CD4-positive, alpha-beta memory T cell (primary cell): Measurements from ENCODE around the gene TTF1. TPM values are rescaled to one million over a fixed set of nuclear protein-coding genes. Genes with fewer than 3 reads are reported as not detected.

Experiments
- CTCF ChIA-PET: fragments of 350-600 bp; sonication (Branson Sonifier 250); formaldehyde crosslinking; loops from one replicate; lab custom pipeline; 2021; ENCODE audit warnings: inconsistent platforms; ENCODE audit not compliant: partially characterized antibody; lab: Charles Lee
- POLR2A ChIA-PET: fragments of 350-600 bp; sonication (Branson Sonifier 250); formaldehyde crosslinking; loops from one replicate; lab custom pipeline; 2021; ENCODE audit not compliant: partially characterized antibody; lab: Charles Lee
- DNase-seq, 5 donors: peaks; one replicate each; pipeline versions ENCODE4 v3.0.0 to v3.0.0-alpha.2; 2020 to 2022; ENCODE audit warnings: mixed read lengths in 1 of 5
- H3K27ac ChIP-seq: one replicate; pipeline ENCODE4 v1.7.0; 2013; ENCODE audit warnings: low read depth, low read length
- H3K27me3 ChIP-seq: 2 replicates; pipeline ENCODE4 v1.7.0; 2013; ENCODE audit warnings: mild to moderate bottlenecking, low read length, moderate library complexity; ENCODE audit not compliant: insufficient read depth
- H3K36me3 ChIP-seq: 2 replicates; pipeline ENCODE4 v1.7.0; 2013; ENCODE audit warnings: mild to moderate bottlenecking, low read length, moderate library complexity; ENCODE audit not compliant: insufficient read depth
- H3K4me1 ChIP-seq: 2 replicates; pipeline ENCODE4 v1.7.0; 2013; ENCODE audit warnings: mild to moderate bottlenecking, low read length, moderate library complexity; ENCODE audit not compliant: insufficient read depth
- H3K4me3 ChIP-seq, 2 donors: one replicate each; pipeline ENCODE4 v1.7.0; 2013; ENCODE audit warnings: low read length in 2 of 2, mild to moderate bottlenecking in 1 of 2
- H3K9me3 ChIP-seq, 2 donors: one replicate each; pipeline ENCODE4 v1.7.0; 2013; ENCODE audit warnings: low read length in 2 of 2, control low read depth in 1 of 2; ENCODE audit not compliant: control insufficient read depth in 1 of 2
- H3K27ac Mint-ChIP-seq, 7 donors: one replicate each; pipeline ENCODE4 v1.8.0; 2020 to 2021; ENCODE audit warnings: mixed read lengths in 7 of 7, mild to moderate bottlenecking in 6 of 7, inconsistent platforms in 3 of 7, moderate library complexity in 3 of 7
- H3K27me3 Mint-ChIP-seq, 2 donors: one replicate each; pipeline ENCODE4 v1.8.0; 2020 to 2021; ENCODE audit warnings: mixed read lengths in 2 of 2
- H3K36me3 Mint-ChIP-seq, 2 donors: one replicate each; pipeline ENCODE4 v1.8.0; 2020 to 2021; ENCODE audit warnings: mixed read lengths in 2 of 2, inconsistent platforms in 1 of 2, mild to moderate bottlenecking in 1 of 2
- H3K4me1 Mint-ChIP-seq, 4 donors: one replicate each; pipeline ENCODE4 v1.8.0; 2020 to 2021; ENCODE audit warnings: mixed read lengths in 4 of 4, mild to moderate bottlenecking in 1 of 4
- H3K4me3 Mint-ChIP-seq, 8 donors: one replicate each; pipeline ENCODE4 v1.8.0; 2020 to 2021; ENCODE audit warnings: mixed read lengths in 8 of 8, mild to moderate bottlenecking in 7 of 8, moderate library complexity in 6 of 8, inconsistent platforms in 3 of 8
- H3K9me3 Mint-ChIP-seq, 8 donors: one replicate each; pipeline ENCODE4 v1.8.0; 2020 to 2021; ENCODE audit warnings: mixed read lengths in 8 of 8, mild to moderate bottlenecking in 5 of 8, inconsistent platforms in 3 of 8, moderate library complexity in 1 of 8
- intact Hi-C: fragments of 100-400 bp; cut with micrococcal nuclease; formaldehyde crosslinking; loops from one replicate; pipeline ENCODE4 v1.15.1; 2023
- polyA plus RNA-seq, 2 donors: library from polyadenylated mRNA; unstranded; fragments of 300-500 nt; fragmentation: Illumina TruSeq; gene quantifications; one replicate each; pipeline ENCODE4 v1.2.3, GENCODE V29; 2021
- total RNA-seq, 2 experiments: library from RNA; stranded (reverse); gene quantifications; one replicate each; pipeline ENCODE4 v1.2.3, GENCODE V29; 2021

TTF1 gene
- total and polyA plus RNA-seq, 4 experiments from 2014 or later: 5.8 to 22.2 (median 15.7) TPM

DNA sequence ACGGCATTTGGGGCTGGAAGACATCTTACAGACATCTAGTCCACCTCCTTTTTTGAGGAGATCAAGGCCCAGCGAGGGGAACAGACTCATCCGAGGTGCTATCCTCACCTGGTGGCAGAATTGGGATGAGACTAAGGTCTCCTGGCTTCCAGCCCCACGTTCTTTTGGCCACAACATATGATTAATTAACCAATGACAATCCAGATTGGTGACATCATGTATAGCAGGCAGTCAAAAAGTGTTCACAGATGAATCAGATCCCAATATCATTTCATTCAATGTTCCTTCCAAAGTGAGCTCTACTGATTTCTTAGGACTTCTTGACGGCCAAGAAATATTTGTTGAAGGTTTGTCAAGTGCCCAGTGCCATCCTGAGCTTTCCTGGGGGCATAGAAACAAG lies 7.3 kb upstream of the TTF1 start:
- no peak overlapping the region for H3K4me3 Mint-ChIP-seq
- ChIA-PET CTCF (interaction anchor here (1.4 kb wide), 1 partner anchor 25 kb away, joined by 4 read pairs; no protein-coding TSS in a partner anchor), POLR2A (no interaction called here)
- Histone ChIP-seq H3K4me1 (peaks cover 28% of the 10 kb centered on the region), H3K9me3 (no peaks in the 10 kb centered on the region), H3K27ac (no peak overlapping the region), H3K27me3 (peaks cover 29% of the 10 kb centered on the region), H3K4me3 (no peak overlapping the region), H3K36me3 (no peaks in the 10 kb centered on the region)
- intact Hi-C loops: loop anchor here (5.0 to 10.0 kb wide), 3 partner anchors 238 to 558 kb away; no protein-coding TSS in a partner anchor
- no peak for DNase-seq
- H3K36me3 Mint-ChIP-seq: no peaks in the 10 kb centered on the region
- no peaks in the 10 kb centered on the region for H3K9me3 Mint-ChIP-seq
- peaks cover 13 to 29% (median 21%) of the 10 kb centered on the region in 4 donors for H3K4me1 Mint-ChIP-seq
- no peak overlapping the region for H3K27ac Mint-ChIP-seq
- H3K27me3 Mint-ChIP-seq: peaks cover 46 to 59% of the 10 kb centered on the region in 2 donors

DNA sequence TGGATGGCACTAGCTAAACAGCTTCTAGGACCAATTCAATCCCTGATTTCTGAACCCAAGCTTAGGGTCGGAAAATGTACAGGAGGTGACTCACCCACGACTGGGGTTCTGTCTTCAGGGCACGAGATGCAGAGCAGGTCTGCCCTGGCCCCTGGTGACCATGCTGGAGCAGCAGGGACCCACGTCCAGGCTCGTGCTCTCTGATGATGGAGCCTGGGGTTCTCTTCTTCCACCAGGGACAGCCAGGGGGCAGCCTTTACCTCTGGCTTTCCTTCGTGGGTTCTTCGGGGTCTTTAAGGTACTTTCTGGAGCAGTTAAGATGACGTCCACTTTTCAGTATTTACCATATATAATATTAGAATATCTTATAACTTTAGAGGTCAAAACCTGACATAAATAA lies 5.4 kb upstream of the TTF1 start:
- Mint-ChIP-seq H3K27me3 (peaks cover 33 to 45% of the 10 kb centered on the region in 2 donors), H3K4me1 (peaks cover 15 to 34% (median 25%) of the 10 kb centered on the region in 4 donors), H3K27ac (peak overlapping the region in 1 of 7 donors; percentile 18), H3K9me3 (no peaks in the 10 kb centered on the region), H3K36me3 (no peaks in the 10 kb centered on the region), H3K4me3 (peak overlapping the region in 5 of 8 donors; percentile 33 to 61 (median 39))
- H3K9me3 ChIP-seq: no peaks in the 10 kb centered on the region
- ChIA-PET CTCF (interaction anchor here (1.5 to 1.7 kb wide), 2 partner anchors 58 to 394 kb away, joined by 4 to 5 read pairs; partner anchors contain the start of gene SETX), POLR2A (interaction anchor here (0.6 kb wide), 1 partner anchor 1235 kb away, joined by 3 read pairs; no protein-coding TSS in a partner anchor)
- H3K36me3 ChIP-seq: no peaks in the 10 kb centered on the region
- intact Hi-C loops: loop anchor here (5.0 to 10.0 kb wide), 3 partner anchors 240 to 560 kb away; no protein-coding TSS in a partner anchor
- peaks cover 29% of the 10 kb centered on the region for H3K27me3 ChIP-seq
- H3K4me3 ChIP-seq: no peak overlapping the region
- peaks cover 30% of the 10 kb centered on the region for H3K4me1 ChIP-seq
- peak in 2 of 5 donors; percentile 8 to 24 for DNase-seq
- H3K27ac ChIP-seq: no peak overlapping the region

DNA sequence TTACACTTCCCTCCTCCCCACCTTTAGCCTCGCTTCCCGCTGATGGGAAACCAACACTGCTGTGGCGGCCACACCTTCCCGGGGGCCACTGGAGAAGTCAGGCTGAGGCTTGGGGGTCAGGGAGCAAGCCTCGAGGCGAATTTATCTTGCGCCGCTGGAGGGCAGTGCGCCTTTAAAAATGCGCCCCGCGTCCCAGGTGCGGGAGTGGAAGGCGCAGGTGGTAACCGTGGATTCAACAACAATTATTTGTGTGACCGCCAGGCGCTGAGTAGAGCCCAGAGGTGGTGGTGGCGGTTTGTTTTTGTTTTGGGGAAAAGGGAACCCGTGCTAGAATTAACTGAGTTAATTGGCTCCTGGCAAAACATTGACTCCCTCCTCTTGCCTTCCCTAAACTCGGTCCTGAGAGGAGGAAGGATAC lies 4.5 kb upstream of the TTF1 start:
- H3K27ac Mint-ChIP-seq: peak overlapping the region in 5 of 7 donors; percentile 16 to 88 (median 70)
- Histone ChIP-seq H3K27me3 (peaks cover 29% of the 10 kb centered on the region), H3K36me3 (no peaks in the 10 kb centered on the region), H3K9me3 (no peaks in the 10 kb centered on the region), H3K4me1 (peaks cover 35% of the 10 kb centered on the region), H3K4me3 (peak overlapping the region; percentile 19 to 46), H3K27ac (no peak overlapping the region)
- ChIA-PET POLR2A (interaction anchor here (1.4 to 1.5 kb wide), 2 partner anchors 359 to 533 kb away, joined by 3 to 4 read pairs; partner anchors contain the start of gene TSC1), CTCF (no interaction called here)
- peaks cover 33 to 45% of the 10 kb centered on the region in 2 donors for H3K27me3 Mint-ChIP-seq
- peaks cover 0 to 3% of the 10 kb centered on the region in 2 donors for H3K36me3 Mint-ChIP-seq
- peak; percentile 71 to 77 (median 74) for DNase-seq
- intact Hi-C loops: loop anchor here (1.0 to 10.0 kb wide), 5 partner anchors 96 to 561 kb away; partner anchors contain the start of gene DDX31
- H3K4me3 Mint-ChIP-seq: peak overlapping the region; percentile 70 to 82 (median 79)
- H3K9me3 Mint-ChIP-seq: no peaks in the 10 kb centered on the region
- H3K4me1 Mint-ChIP-seq: peaks cover 21 to 44% (median 32%) of the 10 kb centered on the region in 4 donors

DNA sequence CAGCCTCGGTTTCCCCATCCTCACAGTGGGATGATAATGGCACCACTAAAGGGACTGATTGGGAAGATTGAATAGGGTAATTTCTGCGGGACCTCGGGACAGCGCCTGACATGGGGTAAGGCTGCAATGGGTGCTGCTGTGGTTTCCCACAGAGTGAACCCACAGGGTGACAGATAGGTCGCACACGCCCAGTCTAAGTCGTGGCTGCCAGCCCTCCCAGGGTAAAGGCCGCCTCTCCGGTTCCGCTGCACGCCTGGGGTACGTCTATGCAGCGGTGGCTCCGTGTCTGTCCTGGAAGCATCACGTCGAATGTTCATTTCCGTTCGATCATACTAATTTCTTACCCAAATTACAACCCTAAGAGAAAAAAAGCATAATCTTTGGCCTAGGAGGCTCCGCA lies 4.0 kb upstream of the TTF1 start:
- no peaks in the 10 kb centered on the region for H3K9me3 Mint-ChIP-seq
- Histone ChIP-seq H3K4me1 (peaks cover 40% of the 10 kb centered on the region), H3K27me3 (peaks cover 29% of the 10 kb centered on the region), H3K9me3 (no peaks in the 10 kb centered on the region), H3K4me3 (peak overlapping the region; percentile 19 to 46), H3K36me3 (no peaks in the 10 kb centered on the region), H3K27ac (no peak overlapping the region)
- DNase-seq: peak in 2 of 5 donors; percentile 29 to 55
- H3K4me3 Mint-ChIP-seq: peak overlapping the region; percentile 70 to 82 (median 79)
- intact Hi-C loops: loop anchor here (1.0 to 10.0 kb wide), 5 partner anchors 97 to 562 kb away; partner anchors contain the start of gene DDX31
- CTCF ChIA-PET: interaction anchor here (0.9 kb wide), 1 partner anchor 492 kb away, joined by 3 read pairs; no protein-coding TSS in a partner anchor
- peaks cover 0 to 3% of the 10 kb centered on the region in 2 donors for H3K36me3 Mint-ChIP-seq
- peaks cover 25 to 49% (median 37%) of the 10 kb centered on the region in 4 donors for H3K4me1 Mint-ChIP-seq
- peak overlapping the region; percentile 16 to 88 (median 77) for H3K27ac Mint-ChIP-seq
- H3K27me3 Mint-ChIP-seq: peaks cover 30 to 44% of the 10 kb centered on the region in 2 donors
- POLR2A ChIA-PET: interaction anchor here (0.7 to 1.5 kb wide), 5 partner anchors 57 to 534 kb away, joined by 3 to 4 read pairs (median 3); partner anchors contain the start of gene TSC1

DNA sequence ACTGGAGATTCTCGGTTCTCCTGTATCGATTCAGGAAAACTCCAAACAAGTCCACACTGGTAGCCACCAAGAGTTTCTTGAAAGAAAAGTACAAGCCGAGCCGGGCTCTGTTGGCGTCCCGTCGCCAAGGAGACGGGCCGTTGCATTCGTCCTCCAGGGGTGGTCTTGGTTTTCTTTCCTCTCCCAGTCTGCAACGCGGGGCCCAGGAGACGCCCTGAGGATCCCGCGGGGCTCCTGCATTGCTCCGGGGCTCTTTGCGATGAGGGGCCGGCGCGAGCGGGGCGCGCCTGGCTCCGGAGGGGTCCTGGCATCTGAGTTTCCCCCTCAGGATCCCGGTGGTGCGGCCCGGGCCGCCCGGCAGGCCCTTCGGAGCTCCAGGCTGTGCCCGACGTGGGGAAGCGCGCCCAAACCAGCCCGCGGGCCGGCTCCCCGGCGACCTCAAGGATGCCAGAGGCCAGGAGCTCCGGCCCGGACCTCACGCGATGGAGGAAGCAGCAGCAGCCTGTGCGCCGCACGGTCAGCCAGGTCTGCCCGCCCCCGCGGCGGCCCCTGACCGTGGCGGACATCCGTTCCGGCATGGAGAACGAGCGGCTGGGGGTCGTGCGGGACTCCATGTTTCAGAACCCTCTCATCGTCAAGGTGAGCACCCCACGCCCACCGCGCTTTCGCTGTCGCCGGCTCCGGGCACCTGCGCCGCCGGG lies 3.3 kb upstream of the TTF1 start, which contains the start of gene CFAP77:
TSS of gene CFAP77 (plus strand) at position 384 of the 701 bp plus-strand sequence. CDS start at position 445, 61 bp downstream.
- no peaks in the 10 kb centered on the region for H3K36me3 ChIP-seq
- H3K9me3 ChIP-seq: no peaks in the 10 kb centered on the region
- peak within 1 kb of the TSS; percentile 16 to 88 (median 77) for H3K27ac Mint-ChIP-seq
- H3K9me3 Mint-ChIP-seq: no peaks in the 10 kb centered on the region
- H3K27me3 Mint-ChIP-seq: peaks cover 23 to 37% of the 10 kb centered on the region in 2 donors
- H3K4me3 ChIP-seq: peak within 1 kb of the TSS; percentile 19 to 46
- H3K27ac ChIP-seq: no peak within 1 kb of the TSS
- H3K27me3 ChIP-seq: peaks cover 25% of the 10 kb centered on the region
- H3K4me3 Mint-ChIP-seq: peak within 1 kb of the TSS; percentile 71 to 82 (median 79)
- CTCF ChIA-PET: interaction anchor here (0.5 to 0.9 kb wide), 2 partner anchors 490 to 492 kb away, joined by 3 read pairs; no protein-coding TSS in a partner anchor
- DNase-seq: peak in 4 of 5 donors; percentile 34 to 49 (median 46)
- peaks cover 45% of the 10 kb centered on the region for H3K4me1 ChIP-seq
- POLR2A ChIA-PET: interaction anchor here (0.7 to 1.5 kb wide), 5 partner anchors 57 to 534 kb away, joined by 3 to 4 read pairs (median 3); partner anchors contain the start of gene TSC1
- H3K36me3 Mint-ChIP-seq: peaks cover 0 to 3% of the 10 kb centered on the region in 2 donors
- peaks cover 28 to 51% (median 41%) of the 10 kb centered on the region in 4 donors for H3K4me1 Mint-ChIP-seq
- intact Hi-C loops: loop anchor here (5.0 to 10.0 kb wide), 3 partner anchors 242 to 562 kb away; no protein-coding TSS in a partner anchor

DNA sequence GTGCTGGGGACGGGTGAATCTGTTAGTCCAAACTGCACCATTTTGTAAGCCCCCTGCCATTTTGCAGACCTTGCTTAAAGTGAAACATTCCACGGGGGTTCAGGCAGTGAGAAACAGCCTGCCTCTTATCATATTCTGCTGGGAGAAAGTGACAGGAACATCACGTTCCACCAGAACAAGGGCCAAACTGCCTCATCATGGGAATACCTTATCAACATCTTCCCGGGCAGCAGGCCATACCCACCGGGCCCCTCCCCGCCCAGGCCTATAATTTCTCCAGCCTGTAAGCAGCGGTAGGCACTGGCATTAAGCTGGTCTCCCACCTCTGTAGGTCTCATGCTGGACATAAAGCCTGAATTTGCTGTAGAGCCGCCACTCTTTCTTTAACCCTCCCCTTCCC lies 1.9 kb upstream of the TTF1 start:
- no peaks in the 10 kb centered on the region for H3K9me3 ChIP-seq
- H3K4me3 ChIP-seq: no peak overlapping the region
- peaks cover 15% of the 10 kb centered on the region for H3K27me3 ChIP-seq
- peaks cover 59% of the 10 kb centered on the region for H3K4me1 ChIP-seq
- peak overlapping the region in 4 of 7 donors; percentile 13 to 91 (median 47) for H3K27ac Mint-ChIP-seq
- CTCF ChIA-PET: no interaction called here
- H3K4me3 Mint-ChIP-seq: peak overlapping the region in 1 of 8 donors; percentile 18
- H3K36me3 ChIP-seq: peaks cover 1% of the 10 kb centered on the region
- H3K27me3 Mint-ChIP-seq: peaks cover 11 to 24% of the 10 kb centered on the region in 2 donors
- H3K9me3 Mint-ChIP-seq: no peaks in the 10 kb centered on the region
- H3K27ac ChIP-seq: no peak overlapping the region
- intact Hi-C loops: no loop called here
- H3K4me1 Mint-ChIP-seq: peaks cover 36 to 65% (median 51%) of the 10 kb centered on the region in 4 donors
- peaks cover 4 to 11% of the 10 kb centered on the region in 2 donors for H3K36me3 Mint-ChIP-seq
- POLR2A ChIA-PET: no interaction called here
- DNase-seq: no peak
